Thymus (tissue), 11 donors: ENCODE measurements around the gene RFX2. TPM values are rescaled to one million over a fixed set of nuclear protein-coding genes. Genes with fewer than 3 reads are reported as not detected.
A peak's percentile ranks its signal among the peaks of the same experiment; 100 is the strongest.

Source experiments
- DNase-seq, 9 donors: peaks; one replicate each; pipeline ENCODE4 v3.0.0-alpha.2; 2013; ENCODE audit warnings: low spot score in 9 of 9, low read depth in 6 of 9, missing footprints in 1 of 9
- H3K27ac ChIP-seq, 2 donors: one replicate each; pipeline ENCODE4 v1.5.1; 2013; ENCODE audit warnings: control low read depth in 1 of 2, low read depth in 1 of 2, low read length in 1 of 2, mild to moderate bottlenecking in 1 of 2, moderate library complexity in 1 of 2
- H3K27me3 ChIP-seq, 2 donors: one replicate each; pipeline ENCODE4 v1.5.1; 2013; ENCODE audit warnings: low read length in 1 of 2; ENCODE audit not compliant: control insufficient read depth in 2 of 2, insufficient read depth in 1 of 2
- H3K36me3 ChIP-seq, 2 donors: one replicate each; pipeline ENCODE4 v1.5.1; 2013; ENCODE audit warnings: low read length in 1 of 2, mild to moderate bottlenecking in 1 of 2, moderate library complexity in 1 of 2; ENCODE audit not compliant: control insufficient read depth in 2 of 2, insufficient read depth in 2 of 2
- H3K4me1 ChIP-seq, 2 donors: one replicate each; pipeline ENCODE4 v1.5.1; 2013; ENCODE audit warnings: low read length in 2 of 2; ENCODE audit not compliant: control insufficient read depth in 2 of 2, insufficient read depth in 2 of 2
- H3K4me3 ChIP-seq, 2 donors: one replicate each; pipeline ENCODE4 v1.5.1; 2013; ENCODE audit warnings: low read length in 2 of 2, control low read depth in 1 of 2, mild to moderate bottlenecking in 1 of 2
- H3K9me3 ChIP-seq, 2 donors: one replicate each; pipeline ENCODE4 v1.5.1; 2013; ENCODE audit warnings: low read length in 1 of 2, mild to moderate bottlenecking in 1 of 2; ENCODE audit not compliant: control insufficient read depth in 2 of 2, insufficient read depth in 1 of 2
- WGBS: extraction: QIAGEN DNeasy Blood & Tissue Kit; methylation state at CpG from one replicate; pipeline ENCODE4 v1.1.7; 2013; 5-methylcytosine and 5-hydroxymethylcytosine counted together
- polyA plus RNA-seq: library from polyadenylated mRNA; stranded (reverse); fragments of 200-250 nt; gene quantifications from one replicate; pipeline ENCODE4 v1.2.3, GENCODE V29; 2013
- total RNA-seq: library from RNA; stranded (reverse); fragments of 120-200 nt; gene quantifications from one replicate; pipeline ENCODE4 v1.2.4, GENCODE V29; 2013
- donor health status: healthy.

The RFX2 gene
- total and polyA plus RNA-seq, 2 donors: 3.4 to 4.6 TPM

DNA sequence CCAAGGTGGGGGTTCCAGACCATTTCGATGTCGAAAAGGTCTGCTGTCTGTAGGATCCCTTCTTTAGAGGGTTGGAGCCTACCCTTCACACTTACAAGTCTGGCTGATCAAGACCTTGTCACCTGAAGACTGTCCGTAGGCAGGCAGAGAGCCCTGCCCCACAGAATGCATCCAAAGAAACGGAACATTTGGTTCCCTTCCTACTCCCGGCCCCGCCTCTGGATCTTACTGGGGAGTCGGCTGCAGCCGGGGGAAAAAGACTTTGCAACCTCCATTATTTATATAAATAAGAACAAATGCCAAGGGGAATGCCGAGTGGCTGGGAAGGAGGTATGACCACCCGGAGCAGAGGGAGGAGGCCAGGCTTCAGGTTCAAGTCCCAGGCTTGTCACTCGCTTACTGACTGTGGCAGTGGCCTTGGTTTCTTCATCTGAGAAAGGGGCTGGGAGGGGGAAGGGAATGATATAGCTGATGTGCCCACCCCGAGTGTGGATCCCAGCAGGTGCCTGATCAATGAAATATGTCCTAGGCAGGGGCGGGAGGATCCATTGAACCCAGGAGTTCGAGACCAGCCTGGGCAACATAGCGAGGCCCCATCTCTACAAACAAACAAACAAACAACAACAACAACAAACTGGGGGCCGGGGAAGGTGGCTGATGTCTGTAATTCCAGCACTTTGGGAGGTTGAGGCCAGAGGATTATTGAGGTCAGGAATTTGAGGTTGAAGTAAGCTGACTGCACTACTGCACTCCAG lies 48.7 kb downstream of the RFX2 start:
- no peak for DNase-seq
- Histone ChIP-seq H3K9me3 (peaks cover 0 to 2% of the 10 kb centered on the region in 2 donors), H3K27me3 (peaks cover 0 to 3% of the 10 kb centered on the region in 2 donors), H3K4me3 (no peak overlapping the region), H3K36me3 (no peaks in the 10 kb centered on the region), H3K27ac (no peak overlapping the region), H3K4me1 (peaks cover 3 to 62% of the 10 kb centered on the region in 2 donors)
- 93% methylated on average over 16 of the region's 16 CpGs for WGBS

DNA sequence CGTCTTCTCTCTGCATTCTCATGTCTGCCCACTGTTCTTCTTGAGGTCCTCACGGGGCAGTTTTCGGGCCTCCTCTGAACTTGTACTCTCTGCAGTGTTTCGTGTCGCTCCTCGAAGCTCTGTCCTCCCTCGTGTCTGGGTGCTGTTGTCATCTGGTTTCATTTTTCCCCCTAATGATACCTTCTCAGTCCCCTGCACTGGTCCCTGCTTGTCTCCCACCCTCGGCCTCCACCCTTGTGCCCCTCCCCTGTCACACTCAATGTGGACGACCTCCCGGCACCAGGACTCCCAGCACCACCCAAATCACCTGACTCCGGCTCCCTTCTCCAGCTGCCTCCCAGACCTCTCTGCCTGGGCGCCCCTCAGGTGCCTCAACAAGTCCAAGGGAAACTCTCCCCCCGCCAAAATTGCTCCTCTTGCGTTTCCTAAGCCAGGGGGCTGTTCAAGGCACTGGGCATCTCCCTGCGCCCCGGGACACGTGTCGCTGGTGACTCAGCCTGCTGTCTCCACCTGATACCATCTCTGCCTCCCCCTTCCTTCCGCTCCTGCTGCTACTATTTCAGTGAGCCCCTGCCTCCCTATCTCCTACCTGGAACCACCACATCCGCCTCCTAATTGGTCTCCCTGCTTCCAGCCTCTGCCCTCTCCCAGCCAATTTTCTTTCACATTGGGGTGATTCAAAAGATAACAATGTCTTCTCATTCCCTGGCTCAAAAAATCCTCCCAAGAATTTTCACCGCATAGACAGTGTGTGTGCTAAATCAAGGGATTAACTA lies 49.5 kb downstream of the RFX2 start:
- peaks cover 3 to 56% of the 10 kb centered on the region in 2 donors for H3K4me1 ChIP-seq
- no peaks in the 10 kb centered on the region for H3K27me3 ChIP-seq
- peak in 1 of 9 donors; percentile 37 for DNase-seq
- H3K4me3 ChIP-seq: no peak overlapping the region
- WGBS: 84% methylated on average over 21 of the region's 21 CpGs
- H3K9me3 ChIP-seq: peaks cover 0 to 2% of the 10 kb centered on the region in 2 donors
- H3K36me3 ChIP-seq: no peaks in the 10 kb centered on the region
- no peak overlapping the region for H3K27ac ChIP-seq

DNA sequence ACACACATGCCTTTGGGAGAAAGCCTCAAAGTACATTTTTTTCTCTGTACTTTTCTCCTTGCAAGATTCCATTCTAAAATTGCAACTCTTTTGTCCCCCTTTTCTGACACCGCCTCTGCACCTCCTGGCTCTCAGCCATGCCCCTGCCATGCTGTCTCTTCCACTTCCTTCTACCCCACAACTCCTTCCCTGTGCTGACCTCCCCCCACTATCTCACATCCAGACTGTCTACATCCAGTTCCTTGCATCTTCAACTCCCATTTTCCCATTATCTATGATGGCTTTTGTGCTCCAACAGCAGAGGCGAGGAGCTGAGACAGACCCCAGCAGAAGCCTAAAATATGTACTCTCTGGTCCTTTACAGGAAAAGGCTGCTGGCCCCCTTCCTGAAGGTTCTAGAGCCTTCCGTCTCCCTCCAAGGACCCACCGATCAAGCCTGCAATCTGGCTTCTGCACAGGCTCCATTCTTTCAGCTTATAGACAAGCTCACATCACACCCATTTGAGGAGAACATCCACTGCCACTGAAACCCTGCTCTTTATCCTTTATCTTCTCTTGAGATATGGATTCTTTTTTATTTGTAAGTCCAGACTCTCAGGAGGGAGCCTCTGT lies 50.2 kb downstream of the RFX2 start:
- H3K4me3 ChIP-seq: no peak overlapping the region
- no peaks in the 10 kb centered on the region for H3K27me3 ChIP-seq
- 82% methylated on average over 4 of the region's 4 CpGs for WGBS
- H3K4me1 ChIP-seq: peaks cover 0 to 53% of the 10 kb centered on the region in 2 donors
- peaks cover 0 to 2% of the 10 kb centered on the region in 2 donors for H3K9me3 ChIP-seq
- DNase-seq: no peak
- no peaks in the 10 kb centered on the region for H3K36me3 ChIP-seq
- no peak overlapping the region for H3K27ac ChIP-seq

DNA sequence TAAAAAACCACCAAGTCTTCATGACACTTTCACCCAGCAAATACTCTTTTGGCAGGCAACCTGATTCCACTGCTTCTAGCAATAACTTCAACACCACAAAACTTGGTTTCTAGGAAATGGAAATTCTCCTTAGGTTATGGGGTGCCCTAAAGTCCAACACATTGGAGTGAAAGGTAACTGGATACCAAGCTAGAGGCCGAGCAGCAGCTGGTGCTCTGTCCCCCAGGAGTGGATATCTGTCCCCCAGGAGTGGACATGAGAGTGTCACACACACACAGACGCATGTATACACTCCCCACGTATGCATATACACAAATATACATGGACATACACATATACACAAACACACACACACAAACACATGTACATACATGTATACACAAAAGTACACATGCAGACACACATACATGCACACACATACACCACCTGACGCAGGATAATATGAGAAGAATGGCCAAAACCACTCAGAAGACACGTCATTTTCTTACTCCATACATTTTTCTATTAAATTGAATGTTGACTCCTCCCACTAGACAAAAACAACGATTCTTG lies 50.8 kb downstream of the RFX2 start:
- no peaks in the 10 kb centered on the region for H3K27me3 ChIP-seq
- 86% methylated on average over 6 of the region's 6 CpGs for WGBS
- peaks cover 0 to 2% of the 10 kb centered on the region in 2 donors for H3K9me3 ChIP-seq
- H3K36me3 ChIP-seq: no peaks in the 10 kb centered on the region
- no peak for DNase-seq
- peaks cover 0 to 51% of the 10 kb centered on the region in 2 donors for H3K4me1 ChIP-seq
- H3K4me3 ChIP-seq: no peak overlapping the region
- no peak overlapping the region for H3K27ac ChIP-seq

DNA sequence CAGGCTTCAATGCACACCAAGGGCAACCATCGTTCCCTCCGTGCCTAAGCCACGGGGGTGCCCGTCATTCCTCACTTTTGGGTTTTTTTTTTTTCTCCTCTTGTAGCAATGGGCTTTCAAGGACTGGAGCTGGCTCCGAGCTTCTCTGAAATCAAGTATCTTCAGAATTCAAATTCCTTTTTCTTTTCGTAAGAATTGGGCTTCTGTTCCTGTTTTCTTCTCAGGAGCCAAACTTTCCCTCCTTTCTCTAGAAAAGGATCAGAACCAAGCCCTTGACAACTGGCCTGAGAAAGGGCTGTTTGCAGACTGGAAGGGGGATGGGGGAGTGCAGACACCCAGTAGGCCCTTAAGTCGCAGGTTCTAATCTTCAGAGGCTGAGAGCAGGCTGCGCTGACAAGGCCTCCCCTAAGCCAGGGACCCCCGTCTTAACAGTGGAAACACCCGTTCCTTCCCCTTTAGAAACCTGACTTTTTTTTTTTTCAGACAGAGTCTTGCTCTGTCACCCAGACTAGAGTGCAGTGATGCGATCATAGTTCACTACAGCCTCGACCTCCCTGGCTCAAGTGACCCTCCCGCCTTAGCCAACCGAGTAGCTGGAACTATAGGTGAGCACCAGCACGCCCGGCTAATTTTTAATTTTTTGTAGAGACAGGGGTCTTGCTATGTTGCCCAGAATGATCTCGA lies 51.6 kb downstream of the RFX2 start:
- DNase-seq: no peak
- peaks cover 0 to 2% of the 10 kb centered on the region in 2 donors for H3K9me3 ChIP-seq

DNA sequence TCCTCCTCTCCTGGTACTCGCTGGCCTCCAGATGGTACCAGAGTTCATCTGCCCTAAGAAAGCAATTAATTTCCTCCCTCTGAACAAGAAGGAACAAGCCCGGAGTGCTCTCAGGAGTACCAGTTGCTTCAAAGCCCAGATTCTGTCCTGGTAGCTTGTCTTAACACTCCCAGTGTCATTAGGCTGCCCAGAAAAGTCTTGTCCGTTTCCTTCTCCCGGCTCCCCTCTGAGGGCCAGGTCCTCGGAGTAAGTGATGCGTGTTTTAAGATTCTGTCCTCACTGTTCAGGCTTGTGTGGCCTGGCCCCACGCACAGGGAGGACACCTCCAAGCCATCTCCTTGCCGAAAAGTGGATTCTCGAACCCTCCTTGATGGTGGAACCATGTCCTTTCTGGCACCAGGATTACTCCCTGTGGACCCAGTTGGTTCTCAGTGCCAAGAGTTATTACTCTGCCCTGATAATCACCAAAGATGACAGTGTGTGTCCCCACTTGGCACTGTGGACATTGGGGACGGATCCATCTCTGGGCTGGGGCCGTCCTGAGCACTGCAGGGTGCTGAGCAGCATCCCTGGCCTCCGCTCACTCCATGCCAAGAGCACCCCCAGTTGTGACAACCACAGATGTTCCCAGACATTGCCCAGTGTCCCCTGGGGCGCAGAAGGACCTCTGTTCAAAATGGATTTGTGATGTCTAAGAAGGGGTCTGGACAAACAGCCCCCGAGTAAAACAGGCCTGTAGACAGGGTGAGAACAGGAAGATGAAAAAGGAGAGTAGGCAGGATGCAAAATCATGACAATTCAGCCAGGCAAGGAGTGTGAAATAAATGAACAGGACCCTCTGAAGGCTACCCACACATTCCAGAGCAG lies 52.4 kb downstream of the RFX2 start:
- Histone ChIP-seq H3K27me3 (no peaks in the 10 kb centered on the region), H3K9me3 (peaks cover 0 to 2% of the 10 kb centered on the region in 2 donors), H3K36me3 (no peaks in the 10 kb centered on the region), H3K27ac (peak overlapping the region in 1 of 2 donors; percentile 74), H3K4me1 (peaks cover 0 to 44% of the 10 kb centered on the region in 2 donors), H3K4me3 (no peak overlapping the region)
- DNase-seq: no peak
- WGBS: 96% methylated on average over 14 of the region's 14 CpGs

More for the DNA sequence above, 51.6 kb downstream of the RFX2 start:
- Histone ChIP-seq H3K27me3 (no peaks in the 10 kb centered on the region), H3K36me3 (no peaks in the 10 kb centered on the region), H3K4me1 (peaks cover 0 to 48% of the 10 kb centered on the region in 2 donors), H3K4me3 (no peak overlapping the region), H3K27ac (peak overlapping the region in 1 of 2 donors; percentile 25)
- WGBS: 97% methylated on average over 17 of the region's 17 CpGs

DNA sequence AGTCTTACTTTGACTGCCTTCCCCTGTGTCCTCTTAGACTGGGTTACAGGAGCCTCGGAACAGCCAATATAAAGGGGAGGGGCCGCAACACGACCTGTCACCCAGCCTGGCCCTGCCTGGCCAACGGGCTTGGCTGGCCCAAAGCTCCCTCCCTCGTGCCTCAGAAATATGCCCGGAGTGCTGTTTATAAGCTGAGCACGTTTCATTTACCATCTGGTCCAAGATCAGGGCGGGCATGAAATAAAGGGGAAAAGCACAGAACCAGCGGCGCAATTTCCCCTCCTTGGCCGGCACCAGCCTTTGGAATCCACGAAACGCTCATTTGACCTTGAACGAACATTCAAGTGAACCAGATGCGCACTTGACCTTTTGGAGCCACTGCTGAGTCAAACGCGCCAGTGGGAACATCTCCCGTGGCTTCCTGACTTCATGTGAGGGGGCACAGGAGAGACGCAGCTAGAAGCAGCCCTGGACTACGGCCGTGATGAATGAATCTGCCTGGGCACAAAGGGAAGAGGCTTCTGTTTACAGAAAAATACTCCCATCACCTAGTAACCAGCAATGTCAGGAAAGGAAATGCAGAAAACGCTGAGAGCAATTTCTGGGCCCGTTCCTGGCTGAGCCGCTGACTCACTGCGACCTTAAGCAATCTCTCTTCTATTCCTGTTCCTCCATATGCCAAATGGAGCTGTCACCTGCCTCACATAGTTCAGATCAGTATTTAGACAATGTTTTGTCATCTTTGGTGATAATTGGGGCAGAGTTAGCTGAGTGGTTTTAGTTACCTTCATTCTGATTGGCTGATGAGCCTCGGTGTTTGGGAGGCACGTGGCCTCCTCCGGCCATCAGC lies 53.3 kb downstream of the RFX2 start:
- WGBS: 78% methylated on average over 28 of the region's 28 CpGs
- peaks cover 0 to 36% of the 10 kb centered on the region in 2 donors for H3K4me1 ChIP-seq
- H3K27me3 ChIP-seq: no peaks in the 10 kb centered on the region
- H3K4me3 ChIP-seq: no peak overlapping the region
- H3K9me3 ChIP-seq: peaks cover 0 to 2% of the 10 kb centered on the region in 2 donors
- peak overlapping the region; percentile 50 to 73 for H3K27ac ChIP-seq
- H3K36me3 ChIP-seq: no peaks in the 10 kb centered on the region
- DNase-seq: peak in 1 of 9 donors; percentile 42
